GM03348 (cell line): ENCODE results near the gene TRAK2.
A peak's percentile ranks its signal among the peaks of the same experiment; 100 is the strongest.
"Not testable (repeated sequence)": the region's sequence is repeated elsewhere in the genome, so short reads cannot be mapped to it uniquely, and the experiment has no call there.

Experiments used
- DNase-seq: peaks from one replicate; pipeline ENCODE4 v3.0.0; 2012; ENCODE audit warnings: low spot score

TRAK2 gene

DNA sequence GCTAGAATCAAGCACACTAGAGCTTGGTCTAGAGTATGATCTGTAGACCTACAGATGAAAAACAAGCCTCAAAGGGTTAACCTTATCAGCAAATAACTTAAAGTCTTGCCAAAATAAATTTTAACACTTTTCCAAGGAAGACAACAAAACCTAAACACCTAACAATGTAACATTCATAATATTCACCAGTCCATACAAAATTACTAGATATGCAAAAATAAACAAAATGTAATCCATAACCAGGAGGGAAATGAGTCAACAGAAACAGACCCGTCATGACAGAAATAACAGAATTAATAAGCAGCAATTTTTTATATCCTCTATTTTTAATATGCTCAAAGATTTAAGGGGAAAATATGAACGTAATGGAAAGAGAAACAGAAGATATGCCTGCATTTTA, 36.1 kb downstream of the TRAK2 start:
- no peak for DNase-seq

DNA sequence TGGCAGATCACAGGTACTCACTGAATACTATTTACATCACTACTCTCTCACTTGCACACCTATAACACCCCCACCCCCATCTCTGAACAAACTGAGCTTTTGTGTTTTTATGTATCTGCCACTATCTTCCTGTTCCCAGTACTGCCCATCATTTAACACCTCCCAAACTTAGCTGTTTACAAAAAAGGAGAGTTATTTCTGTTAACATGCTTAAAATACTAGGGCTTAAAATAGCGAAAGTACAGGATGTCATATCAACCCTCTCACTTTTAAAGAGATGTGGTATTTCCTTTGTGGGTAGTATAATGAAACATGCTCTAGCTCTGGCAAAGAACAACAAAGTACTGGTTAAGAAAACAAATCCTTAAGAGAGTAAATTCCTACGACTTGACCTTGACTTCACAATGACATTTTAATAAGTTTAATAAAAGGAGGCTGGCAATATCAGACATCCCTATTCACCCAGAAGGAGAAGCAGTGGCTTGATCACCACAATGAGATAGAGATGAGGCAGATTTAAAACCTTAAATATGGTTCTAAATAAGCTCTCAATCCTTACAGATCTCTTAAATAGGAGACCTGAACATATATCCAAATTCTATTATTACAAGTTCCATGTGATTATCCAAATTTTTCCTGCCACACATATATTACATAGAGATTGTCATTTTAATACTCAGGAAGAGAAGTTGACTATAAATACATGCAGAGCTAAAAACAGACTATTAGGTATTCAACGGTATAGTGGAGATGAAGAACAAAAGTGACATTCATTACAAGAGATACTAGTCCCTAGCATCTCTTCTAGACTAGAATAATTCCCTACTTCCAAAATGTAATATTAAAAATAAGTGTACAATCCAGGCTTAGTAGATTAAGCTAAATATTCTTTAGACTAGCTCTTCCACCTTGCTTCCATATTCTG, 36.9 kb downstream of the TRAK2 start:
- DNase-seq, result peak; percentile 24

DNA sequence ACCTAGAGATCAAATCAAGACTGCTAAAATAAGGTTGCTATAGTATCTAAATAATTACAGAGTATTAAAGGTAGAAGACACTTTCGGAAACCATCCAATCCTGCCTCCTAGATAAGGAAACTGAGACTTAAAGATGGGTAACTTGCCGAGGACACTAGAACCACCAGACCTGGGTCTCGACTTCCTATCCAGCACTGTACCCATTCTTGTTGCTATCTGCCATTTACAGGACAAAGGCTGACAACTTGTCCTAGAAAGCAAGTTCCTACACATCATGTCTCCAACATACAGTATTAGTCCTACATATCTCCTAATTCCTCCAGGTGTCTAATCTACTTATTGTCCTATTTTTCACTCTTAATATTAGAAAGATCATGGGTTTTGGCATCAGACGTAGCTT, 37.7 kb downstream of the TRAK2 start:
- no peak for DNase-seq

DNA sequence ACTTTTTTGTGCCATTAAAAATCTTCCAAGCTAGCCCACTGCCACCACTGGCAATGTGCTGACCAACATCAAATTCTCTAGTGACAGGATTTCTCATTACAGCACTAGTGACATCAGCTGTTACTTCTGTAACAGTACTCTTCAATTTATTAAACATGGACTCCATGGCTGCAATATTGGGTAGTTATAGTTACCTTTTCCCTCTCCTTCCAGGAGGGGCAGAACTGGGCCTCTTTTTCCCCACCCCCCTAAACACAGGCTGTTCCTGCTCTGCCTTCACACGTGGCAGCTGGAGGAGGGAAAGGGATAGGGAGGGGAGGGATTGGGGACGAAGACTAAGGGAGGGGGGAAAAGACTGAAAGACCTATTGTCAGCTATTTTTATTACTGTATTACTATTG, 38.1 kb downstream of the TRAK2 start:
- no peak for DNase-seq

DNA sequence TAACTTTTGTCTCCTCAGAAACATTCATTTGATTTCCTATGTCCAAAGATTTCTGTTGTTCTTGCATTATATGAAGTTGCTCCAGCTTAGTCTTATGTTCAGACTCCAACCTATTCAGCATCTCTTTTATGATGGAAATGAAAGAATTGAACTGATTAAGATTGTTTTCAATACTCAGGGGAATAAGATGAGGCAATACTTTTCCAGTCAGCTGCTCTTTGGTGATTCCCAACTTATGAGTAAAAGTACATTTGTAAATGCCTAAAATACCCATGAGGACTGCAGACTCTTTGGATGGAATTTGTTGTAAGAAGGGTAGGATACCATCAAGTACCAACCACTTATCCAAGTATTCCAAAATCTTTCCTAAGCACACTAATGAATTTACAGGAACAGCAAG, 39.8 kb downstream of the TRAK2 start:
- peak; percentile 41 for DNase-seq

DNA sequence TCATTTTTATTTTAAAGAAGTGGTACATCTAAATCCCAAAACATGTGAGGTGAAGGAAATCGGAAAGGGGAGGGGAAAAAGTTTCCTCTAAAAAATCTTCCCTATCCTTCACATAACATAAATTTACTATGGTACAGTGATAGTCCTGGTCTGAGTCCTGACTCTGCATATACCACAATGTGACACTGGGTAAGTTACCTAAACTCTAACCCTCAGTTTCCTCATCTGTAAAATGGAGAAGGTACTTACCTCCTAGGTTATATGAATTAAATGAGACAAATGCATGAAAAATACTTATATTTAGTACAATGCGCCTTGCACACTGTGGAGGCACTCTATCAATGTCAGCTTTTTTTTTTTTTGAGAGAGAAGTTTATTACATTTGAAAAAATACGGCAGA, 42.3 kb downstream of the TRAK2 start:
- DNase-seq, result no peak

DNA sequence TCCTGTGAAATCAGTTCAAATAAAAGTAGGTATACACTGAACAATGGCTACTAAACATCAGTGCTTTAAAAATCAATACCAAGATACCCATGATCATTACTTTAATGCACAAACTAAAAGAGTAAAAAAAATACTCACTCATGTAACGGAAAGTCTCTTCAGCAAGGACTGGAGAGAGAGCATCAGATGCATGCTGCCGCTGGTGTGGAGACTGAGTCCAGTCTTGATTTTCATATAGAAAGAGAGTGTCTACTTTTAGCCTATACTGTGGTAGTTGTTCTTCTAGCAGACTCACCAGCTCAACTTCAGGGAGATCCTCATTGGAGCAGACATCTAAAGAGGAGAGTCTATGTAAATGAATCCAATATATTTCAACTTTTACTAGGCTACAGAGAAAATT, 44.0 kb downstream of the TRAK2 start:
- no peak for DNase-seq

DNA sequence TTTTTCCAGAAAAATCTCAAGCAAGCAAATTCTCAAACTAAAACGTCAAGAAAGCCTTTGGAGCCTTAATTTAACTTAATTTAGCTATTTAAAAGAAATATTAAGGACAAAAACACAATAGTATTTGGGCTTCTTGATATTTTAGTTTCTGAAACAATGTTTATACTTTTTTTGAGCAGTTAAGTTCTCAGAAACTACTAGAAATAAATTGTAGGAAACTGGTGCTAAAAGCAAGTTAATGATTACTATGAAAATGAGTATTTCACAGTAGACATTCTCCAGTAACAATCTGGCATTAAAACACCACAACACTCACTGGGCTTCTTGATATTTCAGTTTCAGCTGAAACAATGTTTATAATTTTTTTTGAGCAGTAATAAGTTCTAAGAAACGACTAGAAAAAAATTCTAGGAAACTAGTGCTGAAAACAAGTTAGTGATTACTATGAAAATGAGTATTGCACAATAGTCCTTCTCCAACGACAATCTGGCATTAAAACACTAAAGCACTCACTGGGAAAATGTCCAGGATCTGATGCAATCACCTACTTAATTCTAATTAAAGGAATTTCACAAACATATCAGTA, 45.1 kb downstream of the TRAK2 start:
- peak; percentile 62 for DNase-seq

DNA sequence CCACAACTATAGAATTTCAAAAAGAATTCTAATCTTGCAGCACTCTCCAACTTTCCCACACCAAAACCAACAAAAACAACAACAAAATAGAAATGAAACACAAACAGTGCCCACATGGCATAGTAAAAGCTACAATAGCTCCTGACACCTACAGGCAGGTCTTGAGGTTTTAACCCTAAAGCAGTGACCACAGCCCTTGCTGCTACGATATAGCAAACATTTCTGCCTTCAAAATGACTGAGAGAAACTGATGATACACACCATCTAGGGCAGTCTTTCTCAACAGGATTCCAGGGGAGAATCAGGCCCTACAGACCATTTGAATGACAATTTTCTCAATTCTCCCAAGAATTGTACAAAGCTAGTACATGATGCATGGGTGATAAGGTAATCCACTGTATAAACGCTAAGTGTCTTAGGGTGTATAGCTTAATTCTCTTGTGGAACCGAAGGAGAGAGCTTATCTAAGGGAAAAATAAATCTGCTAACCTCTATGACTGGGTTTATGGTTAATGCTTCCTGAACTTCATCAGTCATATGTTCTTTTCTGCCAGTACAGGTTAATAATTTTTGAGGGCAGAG, 46.5 kb downstream of the TRAK2 start:
- DNase-seq, result no peak

DNA sequence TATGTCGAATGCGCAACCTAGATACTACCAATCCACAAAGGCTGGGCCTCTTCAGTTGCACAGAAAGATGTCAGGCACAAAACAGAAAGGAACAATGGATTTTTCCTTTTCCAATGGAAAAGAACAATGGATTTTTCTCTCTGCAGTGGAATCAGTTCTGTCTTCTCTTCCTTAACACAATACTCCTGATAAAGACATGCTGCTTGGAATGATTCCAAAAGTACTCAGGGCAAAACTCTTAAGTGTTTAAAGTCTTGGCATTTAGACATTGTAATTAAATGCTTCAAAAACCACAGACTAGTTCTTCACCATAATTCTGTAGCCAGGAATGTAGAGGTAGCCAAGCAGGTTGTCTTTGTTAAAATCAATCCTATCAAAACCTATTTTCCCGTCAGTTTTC, 47.4 kb downstream of the TRAK2 start:
- DNase-seq, result no peak

DNA sequence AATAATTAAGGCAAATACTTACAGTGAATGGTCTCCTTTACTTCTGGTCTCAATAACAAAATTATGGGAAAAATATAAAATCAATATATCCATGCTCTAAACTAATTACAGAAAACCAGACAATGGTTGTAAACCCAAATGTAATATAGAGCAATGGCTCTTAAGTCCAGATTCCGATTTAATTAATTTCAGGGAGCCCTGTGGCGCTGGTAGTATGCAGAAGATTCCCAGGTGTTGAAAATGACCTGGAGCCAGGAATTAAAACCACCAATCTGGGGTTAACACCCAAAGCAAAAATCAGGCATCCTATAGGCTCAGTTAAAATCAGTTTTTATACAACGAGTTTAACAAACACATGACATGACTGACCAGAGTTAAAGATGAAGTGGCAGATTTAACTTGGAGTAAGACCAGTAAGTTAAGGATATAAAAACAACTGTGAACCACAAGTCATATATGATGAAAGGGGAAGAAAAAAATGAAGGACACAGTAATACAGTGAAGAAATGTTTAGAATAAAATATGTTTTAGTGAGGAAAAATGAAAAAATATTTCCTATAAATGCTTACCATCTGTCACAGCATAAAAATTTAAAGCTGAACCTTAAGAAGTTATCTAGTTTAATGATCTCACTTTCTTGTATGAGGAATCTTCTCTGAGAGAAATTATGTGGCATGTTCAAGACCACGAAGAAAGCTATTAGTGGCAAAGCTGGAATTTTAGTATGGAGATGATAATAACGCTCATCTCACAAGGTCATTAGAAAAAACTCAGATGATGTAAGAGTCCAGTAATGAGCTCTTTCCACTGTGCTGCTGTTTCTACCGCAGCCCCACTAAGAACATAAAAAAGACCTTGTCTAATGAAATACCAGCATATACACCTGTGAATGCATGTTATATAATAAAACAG, 48.4 kb downstream of the TRAK2 start:
- peak; percentile 42 for DNase-seq

DNA sequence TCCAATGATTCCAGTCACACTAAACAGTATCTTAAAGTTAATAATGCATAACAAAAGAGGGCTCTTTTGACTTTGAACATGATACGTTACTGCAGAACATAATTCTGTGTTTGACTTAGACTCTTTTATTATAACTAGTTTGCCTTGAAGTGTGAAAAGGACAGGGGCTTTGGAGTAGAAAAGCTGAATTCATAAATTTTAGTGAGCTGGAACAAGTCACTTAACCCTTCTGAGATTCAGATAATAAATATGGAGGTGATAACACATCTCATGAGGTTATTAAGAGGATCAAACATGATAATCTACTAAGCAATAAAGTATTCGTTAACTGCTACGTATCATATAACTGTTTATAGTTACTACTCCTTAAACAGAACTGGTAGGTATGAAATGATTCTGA, 49.4 kb downstream of the TRAK2 start:
- DNase-seq, result no peak

DNA sequence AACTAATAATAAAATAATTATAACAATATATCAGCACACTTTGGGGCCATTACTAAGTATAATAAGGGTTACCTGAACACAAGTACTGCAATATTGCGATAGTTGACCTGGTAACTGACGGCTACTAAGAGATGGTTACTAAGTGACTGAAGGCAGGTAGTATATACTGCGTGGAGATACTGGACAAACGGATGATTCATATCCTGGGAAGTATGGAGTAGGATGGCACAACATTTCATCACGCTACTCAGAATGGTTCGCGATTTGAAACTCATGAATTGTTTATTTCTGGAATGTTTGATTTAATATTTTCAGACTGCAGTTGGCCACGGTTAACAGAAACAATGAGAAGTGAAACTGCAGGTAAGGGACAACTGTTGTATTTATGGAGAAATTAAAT, 54.7 kb downstream of the TRAK2 start:
- DNase-seq, result no peak

DNA sequence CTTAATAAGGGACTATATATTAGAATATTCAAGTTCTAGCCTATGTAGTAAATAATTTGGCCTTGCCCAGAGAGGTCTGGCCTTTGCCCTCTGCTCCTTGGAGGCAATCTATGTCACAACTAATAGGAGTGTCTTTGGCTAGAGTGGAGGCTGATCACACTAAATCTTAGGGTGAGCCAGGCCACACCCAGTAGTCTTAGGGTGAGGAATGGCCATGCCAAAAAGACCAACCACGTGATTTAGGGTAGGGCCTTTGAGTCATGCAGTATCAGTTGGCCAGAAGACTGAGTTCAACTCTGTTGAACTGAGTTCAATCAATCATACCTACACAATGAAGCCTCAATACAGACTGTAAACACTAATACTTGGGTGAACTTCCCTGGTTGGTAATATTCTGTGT, 68.1 kb downstream of the TRAK2 start:
- DNase-seq, result no peak

DNA sequence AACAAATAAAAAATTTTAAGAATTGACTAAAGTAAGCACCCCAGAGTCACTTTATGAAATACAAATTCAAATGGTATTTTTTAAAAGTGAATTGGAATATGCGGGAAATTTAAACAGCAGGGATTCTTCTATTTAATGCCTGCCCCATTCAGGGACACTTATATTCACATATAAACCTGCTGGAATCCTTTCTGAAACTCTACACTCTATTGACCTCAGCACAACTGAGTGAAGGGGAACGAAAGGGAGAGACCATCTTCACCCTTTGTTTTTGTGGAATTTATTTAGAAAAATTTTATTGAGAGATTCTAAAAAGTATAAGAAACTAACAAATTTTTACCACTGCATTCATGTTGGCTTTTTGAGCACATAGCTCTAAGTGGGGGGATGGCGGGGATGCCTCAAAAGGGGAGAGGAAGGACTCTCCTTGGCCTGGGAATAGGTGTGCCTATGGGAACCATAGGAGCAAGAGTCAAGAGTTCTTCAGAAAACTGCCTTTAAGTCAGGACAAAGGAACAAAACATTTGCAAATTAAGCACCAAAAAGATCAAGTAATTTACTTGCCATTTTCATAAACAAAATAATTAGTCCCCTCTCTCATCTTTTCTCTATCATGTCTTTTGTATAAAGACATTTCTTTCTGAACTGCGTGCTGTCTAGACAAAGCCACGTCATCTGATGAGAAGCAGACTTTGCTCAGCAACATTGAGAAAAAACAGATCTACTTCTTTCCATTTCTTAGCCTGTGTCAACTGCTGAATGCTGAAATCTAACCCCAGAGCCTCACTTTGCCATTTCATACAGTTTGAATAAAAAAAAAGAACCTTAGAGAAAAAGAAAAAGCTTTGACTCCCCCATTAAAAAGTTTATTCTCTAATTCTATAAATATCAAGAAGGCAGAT, 72.5 kb downstream of the TRAK2 start:
- DNase-seq, result no peak

DNA sequence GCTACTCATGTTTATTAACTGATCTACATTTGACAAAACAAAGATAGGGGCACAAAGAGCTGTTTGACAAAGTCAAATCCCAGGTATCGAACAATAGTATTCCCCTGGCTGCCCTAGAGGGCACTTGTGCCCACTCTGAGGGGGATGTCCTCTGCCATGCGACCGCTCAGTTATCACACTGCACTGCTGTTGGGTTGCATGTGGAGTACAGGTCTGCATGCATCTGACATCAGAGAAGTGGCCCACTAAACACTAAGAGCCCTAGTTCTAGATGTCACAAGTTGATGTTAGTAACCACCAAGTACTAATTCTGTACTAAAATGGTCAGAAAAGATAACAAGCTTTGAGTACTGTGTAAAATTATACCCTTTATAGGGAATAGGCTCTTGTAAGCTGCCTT, 74.0 kb downstream of the TRAK2 start:
- no peak for DNase-seq

DNA sequence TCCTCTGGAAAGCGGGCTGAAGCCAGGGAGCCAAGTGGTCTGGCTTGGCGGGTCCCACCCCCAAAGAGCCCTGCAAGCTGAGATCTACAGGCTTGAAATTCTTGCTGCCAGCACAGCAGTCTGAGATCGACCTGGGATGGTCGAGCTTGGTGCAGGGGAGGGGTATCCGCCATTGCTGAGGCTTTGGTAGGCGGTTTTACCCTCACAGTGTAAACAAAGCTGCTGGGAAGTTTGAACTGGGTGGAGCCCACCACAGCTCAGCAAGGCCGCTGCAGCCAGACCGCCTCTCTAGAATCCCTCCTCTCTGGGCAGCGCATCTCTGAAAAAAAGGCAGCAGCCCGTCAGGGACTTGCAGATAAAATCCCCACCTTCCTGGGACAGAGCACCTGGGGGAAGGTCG, 81.5 kb downstream of the TRAK2 start:
- DNase-seq, result no peak

DNA sequence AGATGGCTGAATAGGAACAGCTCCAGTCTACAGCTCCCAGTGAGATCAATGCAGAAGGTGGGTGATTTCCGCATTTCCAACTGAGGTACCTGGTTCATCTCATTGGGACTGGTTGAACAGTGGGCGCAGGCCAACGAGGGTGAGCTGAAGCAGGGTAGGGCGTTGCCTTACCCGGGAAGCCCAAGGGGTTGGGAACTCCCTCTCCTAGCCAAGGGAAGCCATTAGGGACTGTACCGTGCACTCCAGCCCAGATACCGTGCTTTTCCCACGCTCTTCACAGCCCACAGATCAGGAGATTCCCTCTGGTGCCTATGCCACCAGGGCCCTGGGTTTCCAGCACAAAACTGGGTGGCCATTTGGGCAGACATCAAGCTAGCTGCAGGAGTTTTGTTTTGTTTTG, 81.9 kb downstream of the TRAK2 start:
- DNase-seq, result not testable (repeated sequence)

DNA sequence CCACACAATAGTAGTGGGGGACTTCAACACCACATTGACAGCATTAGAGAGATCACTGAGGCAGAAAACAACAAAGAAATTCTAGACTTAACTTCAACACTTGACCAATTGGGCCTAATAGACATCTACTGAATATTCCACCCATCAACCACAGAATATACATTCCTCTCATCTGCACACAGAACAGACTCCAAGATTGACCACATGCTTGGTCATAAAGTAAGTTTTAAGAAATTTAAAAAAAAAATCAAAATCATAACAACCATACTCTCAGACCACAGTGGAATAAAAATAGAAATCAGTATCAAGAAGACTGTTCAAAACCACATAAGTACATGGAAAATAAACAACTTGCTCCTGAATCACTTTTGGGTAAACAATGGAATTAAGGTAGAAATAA, 85.1 kb downstream of the TRAK2 start:
- no peak for DNase-seq

DNA sequence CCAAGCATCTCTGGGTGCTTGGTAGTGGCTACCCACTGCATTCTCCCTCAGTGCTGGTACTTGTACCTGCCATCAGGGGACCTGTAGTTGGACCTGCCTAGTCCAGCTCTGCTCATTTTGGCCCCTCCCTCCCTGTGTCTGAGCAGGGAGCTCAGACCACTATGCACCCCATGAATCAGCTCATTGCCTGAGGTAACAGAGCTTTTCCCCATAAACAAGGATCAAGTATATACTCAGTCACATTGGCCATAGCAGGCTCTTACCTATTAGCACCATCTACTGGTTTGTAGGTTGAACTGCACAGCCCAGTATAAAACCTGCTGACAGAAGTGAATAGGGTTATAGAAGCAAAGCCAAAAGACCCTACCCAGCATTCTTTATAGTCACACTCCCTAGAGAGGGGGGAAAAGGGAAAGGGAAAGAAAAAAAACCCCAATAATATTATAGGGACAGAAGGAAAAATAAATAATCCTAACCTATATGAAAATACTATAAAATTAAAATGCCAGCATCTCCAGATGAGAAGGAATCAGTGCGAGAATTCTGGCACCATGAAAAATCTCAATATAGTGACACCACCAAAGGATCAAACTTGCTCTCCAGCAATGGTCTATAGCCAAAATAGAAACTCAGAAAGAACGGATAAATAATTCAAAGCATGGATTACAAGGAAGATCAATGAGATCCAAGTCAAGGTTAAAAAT, 87.2 kb downstream of the TRAK2 start:
- peak; percentile 59 for DNase-seq

DNA sequence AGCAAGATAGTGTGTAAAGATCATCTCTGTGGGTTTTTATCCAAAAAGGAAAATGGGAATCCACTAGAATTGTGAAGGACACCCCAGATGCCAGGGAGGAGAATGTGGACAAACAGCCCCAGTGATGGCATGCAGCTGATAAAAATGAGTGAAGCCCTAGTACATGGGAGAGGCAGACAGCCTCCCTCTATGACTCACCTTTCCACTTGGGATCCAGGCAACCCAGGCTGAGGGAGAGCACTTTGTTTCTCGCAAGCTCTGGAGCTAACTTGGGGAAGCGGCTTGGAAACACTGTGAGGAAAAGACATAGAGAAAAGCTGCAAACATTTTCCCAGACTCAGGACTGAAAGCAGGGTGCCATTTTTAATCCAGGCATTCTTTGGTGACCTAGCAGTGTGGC, 88.9 kb downstream of the TRAK2 start:
- peak; percentile 16 for DNase-seq
